ENCODE measurements around the gene HDGFL1.

The HDGFL1 gene

DNA sequence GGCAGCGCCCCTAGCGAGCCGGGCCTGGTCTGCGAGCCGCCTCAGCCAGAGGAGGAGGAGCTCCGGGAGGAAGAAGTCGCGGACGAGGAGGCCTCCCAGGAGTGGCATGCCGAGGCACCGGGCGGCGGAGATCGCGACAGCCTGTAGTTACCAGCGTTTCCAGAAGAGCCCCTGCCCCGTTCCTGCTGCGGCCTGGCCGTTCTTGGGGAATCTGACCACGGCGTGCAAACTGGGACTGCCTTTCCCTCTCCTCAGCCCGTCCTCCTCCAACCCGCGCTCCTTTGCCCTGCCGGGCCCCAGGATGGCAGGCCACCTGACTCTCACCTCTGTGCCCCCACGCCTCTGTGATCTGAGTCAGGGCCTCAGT, 802 bp downstream of the HDGFL1 start:
- TF ChIP-seq GATA1 (IDR thresholded peaks at IDR 0.05; ENCODE audit: low read depth, low read length) (no peak), POLR2A (IDR thresholded peaks at IDR 0.05; ENCODE audit: low read length) (no peak)
- no peak for DNase-seq

DNA sequence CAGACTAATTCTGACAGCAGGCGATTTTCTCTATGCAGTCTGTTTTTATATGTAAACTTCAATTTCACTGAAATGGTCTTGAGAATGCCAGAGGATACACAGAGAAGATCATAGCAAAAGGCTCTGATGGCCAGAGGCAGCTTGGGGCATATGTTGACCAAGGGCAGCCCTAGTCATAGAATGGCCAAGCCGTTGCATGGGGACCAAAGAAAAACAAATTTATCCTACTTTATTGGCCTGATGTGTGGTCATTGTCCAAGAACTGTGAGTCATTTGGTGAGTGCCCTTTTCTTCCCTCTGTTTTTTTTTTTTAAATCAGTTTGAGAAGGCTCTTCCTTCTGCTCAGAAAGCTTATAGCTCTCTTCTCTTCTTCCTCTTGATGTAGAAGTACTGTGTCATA, 5.8 kb downstream of the HDGFL1 start:
- DNase-seq, result no peak
- TF ChIP-seq POLR2A (IDR thresholded peaks at IDR 0.05; ENCODE audit: low read length), result no peak
- TF ChIP-seq GATA1 (IDR thresholded peaks at IDR 0.05; ENCODE audit: low read depth, low read length), result no peak

DNA sequence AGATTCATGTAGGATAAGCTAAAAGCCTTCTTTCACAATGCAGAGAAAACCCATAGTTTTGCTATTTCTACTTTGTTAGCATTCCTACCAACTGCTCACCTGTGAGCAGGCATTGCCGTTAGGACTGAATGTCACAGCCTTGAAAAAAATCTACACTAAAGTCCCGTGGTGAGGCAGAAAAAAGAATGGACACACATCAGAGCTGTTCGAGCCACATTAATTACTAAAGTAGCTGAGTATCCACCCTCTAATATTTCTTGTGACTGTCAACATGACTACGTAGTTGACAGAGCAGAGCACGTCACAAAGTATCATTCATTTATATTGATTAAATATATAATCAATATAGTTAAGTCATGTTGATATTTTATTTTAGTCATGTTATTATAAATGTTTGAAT, 10.1 kb downstream of the HDGFL1 start:
- TF ChIP-seq GATA1 (IDR thresholded peaks at IDR 0.05; ENCODE audit: low read depth, low read length) (no peak), POLR2A (IDR thresholded peaks at IDR 0.05; ENCODE audit: low read length) (no peak)
- DNase-seq, result no peak

DNA sequence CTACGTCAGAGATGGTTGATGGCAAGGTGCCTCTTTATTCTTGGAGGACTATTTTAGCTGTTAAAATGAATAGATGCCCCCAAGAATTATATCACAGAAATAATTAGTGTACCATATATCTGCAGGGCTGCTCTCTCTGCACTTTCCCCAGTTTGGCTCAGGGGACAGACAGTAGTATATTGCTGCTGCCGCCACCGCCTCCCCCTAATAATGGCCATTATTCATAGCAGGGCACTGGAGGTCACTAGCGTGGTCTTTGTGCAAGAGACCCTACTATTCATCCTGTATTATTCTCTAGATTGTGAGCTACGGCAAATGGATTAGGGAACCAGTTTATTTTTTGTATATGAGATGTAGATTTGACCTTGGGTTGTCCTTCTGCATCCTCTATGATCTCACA, 11.0 kb downstream of the HDGFL1 start:
- TF ChIP-seq POLR2A (IDR thresholded peaks at IDR 0.05; ENCODE audit: low read length), result no peak
- TF ChIP-seq GATA1 (IDR thresholded peaks at IDR 0.05; ENCODE audit: low read depth, low read length), result no peak
- no peak for DNase-seq

DNA sequence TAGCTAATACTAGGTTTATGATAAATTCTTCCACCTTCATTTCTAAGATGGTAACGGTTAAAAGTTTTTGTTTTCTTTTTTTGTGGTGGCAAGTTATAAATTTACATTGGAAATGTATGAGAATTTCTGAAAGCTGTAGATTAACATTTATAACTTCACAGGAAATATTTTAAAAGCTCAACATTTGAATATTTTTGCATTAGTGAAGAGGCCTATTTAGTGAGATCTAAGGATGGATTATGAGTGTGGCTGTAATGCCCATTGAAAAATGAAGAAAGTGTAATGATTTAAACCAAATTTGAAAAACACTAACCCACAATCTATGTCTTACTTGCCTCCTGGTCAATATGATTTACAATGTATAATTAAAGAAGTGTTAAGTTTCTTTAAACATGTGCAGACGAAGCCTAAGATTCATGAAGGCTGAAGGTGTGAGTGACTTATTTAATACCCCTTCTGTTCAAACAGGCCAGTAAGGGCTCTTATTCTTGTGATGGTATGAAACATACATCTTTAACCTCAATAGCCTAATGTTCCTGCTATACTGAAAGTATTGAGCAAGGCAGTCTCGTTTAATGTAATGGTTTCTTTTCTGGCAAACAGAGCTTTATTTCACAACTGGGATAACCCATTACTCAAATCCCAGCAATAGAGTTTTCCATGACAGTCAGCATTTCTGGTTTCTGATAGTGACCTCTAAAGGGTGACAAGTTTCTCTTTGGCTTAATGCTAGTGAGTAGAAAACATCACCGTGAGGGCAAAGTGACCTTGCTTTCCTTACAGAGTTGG, 13.2 kb downstream of the HDGFL1 start:
- TF ChIP-seq POLR2A (IDR thresholded peaks at IDR 0.05; ENCODE audit: low read length) (no peak), GATA1 (IDR thresholded peaks at IDR 0.05; ENCODE audit: low read depth, low read length) (no peak)
- no peak for DNase-seq

DNA sequence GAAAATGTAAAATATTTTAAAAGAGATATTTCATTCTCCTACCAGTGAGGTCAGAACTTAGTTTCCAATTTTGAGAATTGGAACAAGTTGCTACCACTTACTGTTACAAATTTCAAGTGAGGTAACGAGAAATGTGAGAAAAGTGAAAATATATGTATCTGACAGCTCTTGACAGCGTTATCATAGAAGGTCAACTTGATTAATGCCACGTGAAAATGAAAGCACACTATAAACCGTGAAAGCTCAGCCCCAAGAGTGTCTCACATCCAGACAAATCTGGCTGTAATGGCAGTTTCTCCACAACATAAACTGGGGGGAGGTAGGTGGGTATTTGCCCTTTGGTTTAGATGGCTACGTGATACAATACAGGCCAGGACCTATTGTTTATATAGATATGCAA, 13.9 kb downstream of the HDGFL1 start:
- TF ChIP-seq GATA1 (IDR thresholded peaks at IDR 0.05; ENCODE audit: low read depth, low read length) (no peak), POLR2A (IDR thresholded peaks at IDR 0.05; ENCODE audit: low read length) (no peak)
- no peak for DNase-seq

DNA sequence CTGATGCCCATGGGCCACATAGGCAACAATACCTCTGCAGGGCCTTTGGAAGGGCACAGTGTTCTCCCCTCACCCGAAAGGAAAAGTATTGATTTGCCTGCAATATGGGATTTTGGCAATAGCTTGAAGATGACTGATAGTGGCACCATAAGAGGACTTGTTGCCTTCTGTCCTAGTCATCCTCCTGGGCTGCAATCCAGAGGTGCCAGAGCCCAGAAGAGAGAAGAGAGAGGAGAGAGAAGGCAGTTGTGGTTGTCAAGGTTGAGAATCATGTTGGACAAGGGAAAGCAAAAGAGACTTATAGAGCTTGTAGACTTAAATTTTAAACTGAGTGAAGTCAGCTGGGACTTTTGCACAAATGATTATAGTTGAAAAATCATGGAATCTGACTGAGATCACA, 14.6 kb downstream of the HDGFL1 start:
- DNase-seq, result no peak
- TF ChIP-seq GATA1 (IDR thresholded peaks at IDR 0.05; ENCODE audit: low read depth, low read length) (no peak), POLR2A (IDR thresholded peaks at IDR 0.05; ENCODE audit: low read length) (no peak)

DNA sequence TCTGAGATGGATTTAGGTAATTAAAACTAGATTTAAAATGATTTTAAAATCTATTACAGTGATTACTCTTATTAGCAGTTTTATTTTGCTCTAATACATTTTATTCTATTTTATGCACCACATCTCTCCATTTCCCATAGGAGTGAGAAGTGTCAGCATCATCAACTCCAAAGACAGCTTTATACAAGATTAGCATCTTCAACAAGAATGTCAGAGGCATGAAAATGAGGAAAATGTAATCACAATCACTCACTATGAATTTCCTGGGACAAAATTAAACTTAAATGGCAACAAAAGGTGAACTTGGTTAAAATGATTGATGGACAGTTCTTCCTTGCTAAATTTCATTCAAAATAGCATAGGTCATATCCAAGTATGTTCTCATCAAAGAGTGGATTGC, 19.8 kb downstream of the HDGFL1 start:
- no peak for TF ChIP-seq GATA1 (IDR thresholded peaks at IDR 0.05; ENCODE audit: low read depth, low read length)
- TF ChIP-seq POLR2A (IDR thresholded peaks at IDR 0.05; ENCODE audit: low read length), result no peak
- no peak for DNase-seq

DNA sequence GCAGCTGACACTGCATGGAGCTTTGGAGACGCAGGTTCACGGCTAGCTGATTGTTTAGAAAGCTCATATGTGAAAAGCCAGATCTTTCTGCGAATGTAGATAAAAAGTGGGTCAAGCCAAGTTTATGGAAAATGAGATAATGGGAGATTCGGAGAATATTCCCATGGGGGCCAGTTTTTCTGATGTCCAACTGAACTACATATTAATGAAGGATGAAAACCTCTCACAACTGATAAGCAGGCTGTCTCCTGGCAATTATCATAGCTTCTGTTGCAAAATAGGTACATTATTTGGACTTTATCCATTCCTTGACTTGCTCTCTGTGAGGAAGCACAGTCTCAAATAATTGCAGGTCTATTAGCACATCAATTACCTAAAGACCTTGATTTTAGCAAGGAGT, 21.1 kb downstream of the HDGFL1 start:
- TF ChIP-seq POLR2A (IDR thresholded peaks at IDR 0.05; ENCODE audit: low read length) (no peak), GATA1 (IDR thresholded peaks at IDR 0.05; ENCODE audit: low read depth, low read length) (no peak)
- no peak for DNase-seq

DNA sequence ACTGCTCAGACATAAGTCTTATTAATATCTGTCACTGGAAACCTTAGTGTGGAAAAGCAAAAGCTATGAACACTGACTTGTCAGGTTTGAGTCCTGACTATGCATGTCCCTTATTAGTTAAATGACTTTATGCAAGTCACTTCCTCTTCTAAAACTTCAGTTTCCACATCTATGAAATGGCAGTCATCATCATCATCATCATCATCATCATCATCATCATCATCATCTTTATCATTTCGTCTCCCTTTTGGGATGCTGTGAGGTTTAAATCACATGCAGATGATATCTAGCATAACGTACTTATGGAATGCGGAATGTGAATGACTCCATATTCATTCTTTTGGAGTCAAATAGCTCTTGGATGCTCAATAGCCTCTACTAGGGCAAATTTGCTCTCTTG, 24.5 kb downstream of the HDGFL1 start:
- no peak for TF ChIP-seq GATA1 (IDR thresholded peaks at IDR 0.05; ENCODE audit: low read depth, low read length)
- TF ChIP-seq POLR2A (IDR thresholded peaks at IDR 0.05; ENCODE audit: low read length), result no peak
- no peak for DNase-seq

DNA sequence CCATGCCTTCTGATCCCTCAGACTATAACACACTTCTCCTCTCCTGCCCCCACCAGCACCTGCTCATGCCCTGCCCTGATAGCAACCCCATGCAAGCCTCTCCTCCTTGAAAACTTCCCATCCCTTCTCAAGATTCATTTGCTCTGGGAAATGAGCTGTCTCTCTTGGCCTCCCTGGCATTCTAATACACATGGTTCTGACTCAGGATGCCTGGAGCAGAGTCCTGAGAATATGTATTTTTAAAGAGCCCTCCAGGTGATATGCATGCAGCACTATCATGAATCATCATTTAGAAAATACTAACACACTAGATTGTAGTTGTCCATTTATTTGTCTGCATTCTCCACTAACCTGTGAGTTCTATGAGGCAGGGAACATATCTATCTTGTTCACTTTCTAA, 26.6 kb downstream of the HDGFL1 start:
- TF ChIP-seq POLR2A (IDR thresholded peaks at IDR 0.05; ENCODE audit: low read length), result no peak
- no peak for TF ChIP-seq GATA1 (IDR thresholded peaks at IDR 0.05; ENCODE audit: low read depth, low read length)
- DNase-seq, result no peak

DNA sequence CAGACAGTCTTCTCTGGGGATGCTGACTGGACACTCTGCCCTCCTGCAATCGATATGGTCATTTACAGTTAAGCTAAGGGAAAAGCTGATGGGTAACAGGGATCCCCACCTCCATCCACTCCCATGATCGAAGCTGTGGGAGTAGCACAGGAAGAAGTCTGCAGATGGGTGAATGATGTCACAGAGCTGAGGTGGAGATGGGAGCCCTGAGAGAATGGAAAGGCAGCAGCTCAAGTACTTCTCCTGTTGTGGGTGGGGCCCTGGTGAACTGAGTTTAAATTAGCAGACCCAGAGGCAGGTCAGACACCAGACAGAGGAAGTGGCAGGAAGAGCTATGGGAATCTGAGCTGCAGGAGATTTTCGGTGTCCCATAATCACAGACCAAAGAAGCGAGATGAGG, 29.0 kb downstream of the HDGFL1 start:
- no peak for TF ChIP-seq GATA1 (IDR thresholded peaks at IDR 0.05; ENCODE audit: low read depth, low read length)
- TF ChIP-seq POLR2A (IDR thresholded peaks at IDR 0.05; ENCODE audit: low read length), result no peak
- no peak for DNase-seq

DNA sequence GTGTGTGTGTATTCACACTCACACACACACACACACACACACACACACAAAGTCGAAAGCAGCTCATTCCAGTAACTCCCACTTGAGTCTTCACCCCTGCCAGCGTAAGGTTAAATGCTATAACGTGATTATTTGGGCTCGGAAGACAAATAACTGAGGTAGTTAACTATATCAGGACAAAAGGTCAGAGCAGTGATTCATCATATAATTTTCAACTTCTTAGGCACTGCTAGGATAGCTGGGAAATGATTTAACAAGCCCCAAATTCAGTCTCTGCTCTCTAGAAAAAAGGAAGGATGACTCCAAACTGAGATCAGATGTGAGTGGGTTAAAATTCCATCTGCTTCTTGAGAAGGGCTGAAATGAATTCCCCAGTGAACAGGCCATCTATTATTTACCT, 30.7 kb downstream of the HDGFL1 start:
- TF ChIP-seq GATA1 (IDR thresholded peaks at IDR 0.05; ENCODE audit: low read depth, low read length) (no peak), POLR2A (IDR thresholded peaks at IDR 0.05; ENCODE audit: low read length) (no peak)
- no peak for DNase-seq

DNA sequence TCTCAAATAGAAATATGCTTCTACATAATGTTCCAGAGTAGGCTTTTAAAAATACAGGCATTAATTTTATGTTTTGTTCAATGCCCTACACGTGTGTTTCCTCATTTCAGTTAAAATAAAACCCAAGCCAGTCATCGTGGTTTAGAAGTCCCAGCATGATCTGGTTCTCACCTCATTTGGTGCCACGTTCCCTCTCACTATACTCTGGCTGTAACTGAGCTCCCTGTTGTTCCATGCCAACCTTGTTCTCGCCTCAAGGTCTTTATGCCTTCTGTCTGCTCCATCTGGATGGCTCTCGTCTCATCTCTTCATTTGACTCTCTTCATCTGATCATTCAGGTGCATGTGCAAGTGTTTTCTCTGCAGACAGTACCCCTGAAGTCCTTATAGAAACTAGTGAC, 32.6 kb downstream of the HDGFL1 start:
- no peak for TF ChIP-seq POLR2A (IDR thresholded peaks at IDR 0.05; ENCODE audit: low read length)
- TF ChIP-seq GATA1 (IDR thresholded peaks at IDR 0.05; ENCODE audit: low read depth, low read length), result no peak
- no peak for DNase-seq

DNA sequence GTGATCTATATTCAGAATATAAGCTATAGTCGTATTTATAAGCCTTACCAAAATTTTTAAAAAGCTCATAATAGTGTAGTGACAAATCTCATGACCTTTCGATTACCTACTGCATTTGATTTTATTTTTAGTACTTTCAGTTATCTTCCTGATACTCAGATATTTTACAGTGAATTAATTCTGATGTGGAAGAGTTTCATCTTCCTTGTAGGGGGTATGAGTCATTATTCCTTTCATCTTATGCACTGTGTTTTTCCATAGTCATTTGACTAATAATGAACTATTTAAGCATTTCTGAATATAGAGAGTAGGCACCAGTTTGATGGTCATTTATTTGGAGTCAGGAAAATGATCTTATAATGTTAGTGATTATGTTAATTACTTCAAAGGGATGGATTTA, 36.4 kb downstream of the HDGFL1 start:
- no peak for TF ChIP-seq GATA1 (IDR thresholded peaks at IDR 0.05; ENCODE audit: low read depth, low read length)
- no peak for TF ChIP-seq POLR2A (IDR thresholded peaks at IDR 0.05; ENCODE audit: low read length)
- DNase-seq, result no peak

DNA sequence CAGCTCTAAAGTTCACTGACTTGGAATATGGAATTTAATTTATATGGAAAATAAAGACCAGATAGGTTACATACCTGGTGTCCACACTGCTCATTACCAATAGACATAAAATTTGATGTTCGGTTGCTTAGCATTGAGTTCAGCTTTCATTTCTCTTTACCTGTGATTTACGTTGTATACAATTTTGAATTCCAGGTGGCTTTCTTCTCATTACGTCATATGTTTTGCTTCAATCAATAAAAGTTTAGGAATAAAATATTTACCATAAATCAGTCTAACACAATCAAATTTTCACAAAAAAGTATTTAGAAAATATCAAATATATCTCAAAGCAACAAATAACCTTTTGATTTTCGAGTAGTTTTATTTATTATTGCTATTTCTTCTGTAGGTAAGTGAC, 40.8 kb downstream of the HDGFL1 start:
- no peak for DNase-seq
- TF ChIP-seq POLR2A (IDR thresholded peaks at IDR 0.05; ENCODE audit: low read length) (no peak), GATA1 (IDR thresholded peaks at IDR 0.05; ENCODE audit: low read depth, low read length) (no peak)
